KOPT-K1 (cell line): ENCODE results near the gene PDHX.

ENCODE experiments used
- H3K27ac ChIP-seq: fragments of 200-600 bp; sonication (generic); 2 replicates; pipeline ENCODE4 v1.5.1; 2016; ENCODE audit warnings: antibody characterized with exemption, mild to moderate bottlenecking, low read depth, low read length; ENCODE audit not compliant: poor library complexity, severe bottlenecking
- H3K36me3 ChIP-seq: fragments of 200-600 bp; sonication (generic); 2 replicates; pipeline ENCODE4 v1.5.1; 2017; ENCODE audit warnings: antibody characterized with exemption, mild to moderate bottlenecking, low read length, moderate library complexity; ENCODE audit not compliant: insufficient read depth
- H3K9me3 ChIP-seq: fragments of 200-600 bp; sonication (generic); 2 replicates; pipeline ENCODE4 v1.5.1; 2017; ENCODE audit warnings: antibody characterized with exemption, low read length, mild to moderate bottlenecking; ENCODE audit not compliant: insufficient read depth, poor library complexity, severe bottlenecking

Gene PDHX

DNA sequence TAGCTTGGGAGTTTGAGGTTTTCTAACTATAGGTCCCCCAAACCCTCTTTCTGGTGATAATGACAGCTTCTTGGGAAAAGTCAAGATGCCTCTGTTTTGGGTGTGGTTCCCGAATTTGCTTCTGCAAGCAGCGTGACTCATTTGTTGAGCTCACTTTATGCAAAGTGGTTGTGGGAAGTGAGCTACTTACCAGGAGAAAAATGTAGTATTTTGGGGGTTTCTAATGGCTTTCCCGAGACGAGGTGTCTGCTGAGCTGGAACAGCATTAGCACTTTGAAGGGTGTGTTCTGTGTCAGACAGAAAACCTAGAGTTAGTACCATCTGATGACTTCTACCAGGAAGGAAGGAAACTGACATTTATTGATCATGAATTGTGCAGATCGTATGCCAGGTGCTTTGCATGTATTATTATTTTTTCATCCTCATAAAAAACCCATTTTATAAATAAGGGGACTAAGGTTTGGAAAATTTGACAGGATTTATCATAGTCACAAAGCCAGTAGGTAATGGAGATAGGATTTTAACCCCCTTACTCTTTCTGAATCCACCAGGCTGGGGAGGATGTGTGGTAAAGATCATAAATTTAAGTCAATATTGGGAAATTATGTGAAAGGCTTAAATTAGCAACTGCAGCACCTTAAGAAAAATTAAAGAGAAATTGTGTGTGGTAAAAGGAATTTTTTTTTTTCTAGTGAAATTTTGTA is 113.7 kb downstream of the PDHX start:
- H3K9me3 ChIP-seq: peaks cover 8% of the 10 kb centered on the region
- H3K27ac ChIP-seq: no peak overlapping the region
- H3K36me3 ChIP-seq: no peaks in the 10 kb centered on the region

DNA sequence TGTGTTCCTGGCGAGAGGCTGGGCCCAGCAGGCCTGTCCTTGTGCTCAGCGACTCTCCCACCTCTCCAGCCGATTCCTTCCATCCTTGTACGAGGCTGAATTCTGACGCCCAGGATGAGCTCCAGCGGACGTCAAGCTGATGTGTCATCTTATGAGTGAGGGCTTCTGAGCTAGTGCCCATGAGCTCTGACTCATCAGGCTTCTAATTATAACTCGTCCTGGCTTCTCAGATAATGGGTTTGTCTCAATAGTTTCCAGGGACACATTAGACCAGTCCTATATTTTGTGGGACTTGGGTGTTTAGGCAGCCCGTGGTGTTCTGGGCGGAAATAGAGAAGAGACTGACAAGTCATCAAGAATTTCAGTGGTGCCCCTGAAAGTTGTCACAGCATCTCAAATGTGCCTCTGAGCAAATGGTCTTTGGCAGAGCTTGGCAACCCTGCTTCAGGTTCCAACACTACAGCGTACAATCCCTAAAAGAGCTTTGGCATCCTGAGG is 114.3 kb downstream of the PDHX start:
- no peak overlapping the region for H3K27ac ChIP-seq

DNA sequence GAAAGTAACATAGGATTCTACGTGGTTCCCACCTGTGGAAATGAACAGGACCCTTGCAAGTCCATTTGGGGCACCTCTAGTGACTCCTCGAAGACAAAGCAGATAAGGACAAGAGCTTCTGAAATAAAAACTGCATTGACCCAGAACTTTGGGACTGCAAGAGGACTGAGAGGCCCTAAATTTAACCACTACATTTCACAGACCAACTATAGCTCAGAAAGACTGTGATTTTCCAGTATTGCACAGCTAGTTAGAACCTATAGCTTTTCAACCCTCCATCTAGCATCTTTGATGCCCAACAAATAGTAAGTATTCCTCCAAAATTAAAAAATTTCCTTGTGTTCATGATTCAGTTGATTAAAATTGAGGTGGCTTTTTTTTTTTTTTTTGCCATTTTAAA is 114.9 kb downstream of the PDHX start:
- Histone ChIP-seq H3K9me3 (peaks cover 8% of the 10 kb centered on the region), H3K27ac (no peak overlapping the region), H3K36me3 (no peaks in the 10 kb centered on the region)

More for the DNA sequence above, 114.3 kb downstream of the PDHX start:
- Histone ChIP-seq H3K36me3 (no peaks in the 10 kb centered on the region), H3K9me3 (peaks cover 8% of the 10 kb centered on the region)

DNA sequence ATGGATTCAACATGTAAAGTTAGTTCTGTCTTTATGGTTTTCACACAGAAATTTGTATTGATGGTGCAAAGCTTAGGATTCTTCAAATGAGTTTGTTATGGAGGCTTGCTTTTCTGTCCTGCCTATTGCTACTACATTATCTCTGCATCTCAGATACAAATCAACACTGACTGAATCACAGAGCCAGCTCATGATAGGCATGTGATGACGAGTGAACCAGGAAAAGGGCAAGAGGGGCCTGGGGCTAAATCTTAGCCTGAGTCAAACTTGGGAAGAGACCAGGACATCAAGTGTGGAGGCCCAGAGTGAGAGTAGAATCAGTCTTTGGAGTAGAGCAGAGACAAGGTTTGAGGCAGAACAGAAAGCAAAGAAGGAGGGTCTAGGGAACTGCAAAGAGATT is 115.4 kb downstream of the PDHX start:
- H3K27ac ChIP-seq: no peak overlapping the region
- no peaks in the 10 kb centered on the region for H3K36me3 ChIP-seq
- H3K9me3 ChIP-seq: peaks cover 3% of the 10 kb centered on the region

DNA sequence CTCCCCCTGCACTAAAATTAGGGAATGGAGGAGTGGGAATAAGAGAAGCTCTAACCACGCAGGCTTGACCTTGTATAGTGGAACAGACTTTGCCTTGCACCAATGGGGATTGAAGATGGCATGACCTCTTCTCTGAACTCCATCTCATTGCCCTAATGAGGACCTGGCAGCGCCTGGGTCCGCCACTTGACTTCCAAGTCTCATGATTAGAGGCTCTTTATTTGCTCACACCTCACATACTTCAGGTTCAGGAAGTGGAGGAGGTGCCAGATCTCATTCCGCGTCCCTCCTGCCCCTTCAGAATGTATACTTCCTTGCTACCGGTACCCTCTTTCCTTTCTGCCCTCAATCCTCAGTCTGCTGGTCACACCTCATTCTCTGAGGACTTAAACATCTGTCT is 116.6 kb downstream of the PDHX start:
- Histone ChIP-seq H3K9me3 (no peaks in the 10 kb centered on the region), H3K36me3 (no peaks in the 10 kb centered on the region), H3K27ac (no peak overlapping the region)

DNA sequence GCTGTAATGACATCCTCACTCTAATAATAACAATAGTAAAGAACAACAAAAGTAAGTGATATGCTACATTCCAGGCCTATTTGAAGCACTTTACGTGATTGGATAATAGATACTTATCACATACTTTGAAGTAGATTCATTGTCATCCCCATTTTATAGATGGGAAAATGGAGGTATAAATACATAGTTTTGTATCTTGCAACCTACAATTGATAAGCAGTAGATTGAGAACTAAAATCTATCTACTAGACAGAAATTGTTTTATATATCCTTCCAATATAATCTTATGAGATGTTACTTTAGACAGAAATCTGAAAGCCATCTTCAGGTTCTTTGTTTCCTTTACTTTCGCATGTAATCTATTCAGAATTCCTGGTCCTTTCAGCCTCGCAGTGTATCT is 118.0 kb downstream of the PDHX start:
- no peaks in the 10 kb centered on the region for H3K9me3 ChIP-seq
- no peaks in the 10 kb centered on the region for H3K36me3 ChIP-seq
- H3K27ac ChIP-seq: no peak overlapping the region

DNA sequence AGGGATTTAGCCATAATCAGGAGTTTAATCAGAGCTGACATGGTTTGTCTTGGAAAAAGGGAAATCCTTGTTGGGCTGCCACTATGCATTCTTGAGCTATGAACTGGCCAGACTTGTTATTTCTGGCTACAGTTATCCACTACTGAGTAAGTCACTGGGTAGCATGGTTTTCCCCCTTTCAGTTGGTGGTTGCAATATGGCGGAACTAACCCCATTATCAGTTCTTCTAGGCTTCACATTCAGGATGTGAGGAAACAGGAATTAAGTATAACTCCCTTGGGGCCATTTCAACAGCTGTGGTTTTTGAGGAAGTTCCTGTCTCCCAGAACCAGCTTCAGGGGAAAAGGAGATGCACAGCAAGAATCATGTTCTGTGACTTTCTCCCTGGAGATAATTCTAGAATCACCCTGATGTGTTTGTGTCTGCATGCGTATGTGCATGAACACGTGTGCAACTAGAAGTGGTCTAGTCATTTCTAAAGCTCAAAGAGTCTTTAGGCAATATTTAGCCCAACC is 119.5 kb downstream of the PDHX start:
- H3K27ac ChIP-seq: no peak overlapping the region
- H3K36me3 ChIP-seq: no peaks in the 10 kb centered on the region
- no peaks in the 10 kb centered on the region for H3K9me3 ChIP-seq

DNA sequence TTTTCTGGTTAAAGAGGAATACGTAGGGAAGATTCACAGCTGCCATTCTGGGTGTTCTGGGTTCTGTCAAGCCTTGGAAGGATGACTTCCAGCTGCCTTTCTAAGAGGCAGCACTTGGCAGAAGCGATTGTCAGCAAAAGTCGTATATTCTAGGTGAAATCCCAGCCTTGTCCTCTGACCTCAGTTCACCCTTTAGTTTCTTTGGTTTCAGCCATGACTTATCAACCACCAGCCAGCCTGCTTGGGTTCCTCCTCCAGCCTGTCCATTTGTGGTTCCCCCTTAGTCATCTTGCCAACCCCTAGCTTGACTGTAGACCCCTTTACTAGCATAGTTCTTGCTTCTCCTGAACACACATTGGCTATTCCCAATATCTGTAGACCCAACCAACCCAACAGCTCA is 120.2 kb downstream of the PDHX start:
- no peaks in the 10 kb centered on the region for H3K9me3 ChIP-seq
- no peak overlapping the region for H3K27ac ChIP-seq
- H3K36me3 ChIP-seq: no peaks in the 10 kb centered on the region

DNA sequence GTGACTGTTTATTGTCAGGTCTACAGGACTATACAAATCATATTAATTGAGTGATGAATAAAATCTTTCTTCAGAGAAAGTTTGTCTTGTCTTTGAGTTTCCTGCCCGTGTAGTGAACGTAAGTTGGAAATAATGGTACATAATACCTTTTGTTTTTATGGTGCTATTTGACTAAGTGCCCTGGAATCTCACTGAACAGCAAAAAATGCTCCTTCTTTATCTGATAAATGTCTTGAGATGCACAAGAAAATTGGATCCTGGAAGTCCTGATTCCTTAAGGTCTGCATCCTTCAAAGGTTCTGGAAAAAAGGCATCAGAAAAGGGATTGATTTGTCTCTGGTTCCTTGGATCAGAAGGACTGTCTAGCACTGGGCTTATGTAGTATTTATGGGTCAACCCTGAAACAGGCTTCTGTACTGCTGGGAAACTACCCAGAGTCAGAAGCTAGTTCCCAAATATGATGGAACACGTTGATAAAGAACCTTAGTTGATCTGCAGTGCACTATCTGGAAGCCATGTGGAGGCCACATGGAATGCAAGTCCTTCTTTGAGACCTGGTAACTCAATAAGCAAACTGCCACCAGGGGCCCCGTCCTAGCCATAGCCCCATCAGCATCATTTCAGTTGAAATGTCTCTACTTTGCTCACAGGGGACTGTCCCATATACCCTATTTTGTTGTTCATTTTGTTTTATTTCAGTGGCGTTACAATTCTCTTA is 122.0 kb downstream of the PDHX start:
- Histone ChIP-seq H3K27ac (no peak overlapping the region), H3K36me3 (no peaks in the 10 kb centered on the region), H3K9me3 (no peaks in the 10 kb centered on the region)

DNA sequence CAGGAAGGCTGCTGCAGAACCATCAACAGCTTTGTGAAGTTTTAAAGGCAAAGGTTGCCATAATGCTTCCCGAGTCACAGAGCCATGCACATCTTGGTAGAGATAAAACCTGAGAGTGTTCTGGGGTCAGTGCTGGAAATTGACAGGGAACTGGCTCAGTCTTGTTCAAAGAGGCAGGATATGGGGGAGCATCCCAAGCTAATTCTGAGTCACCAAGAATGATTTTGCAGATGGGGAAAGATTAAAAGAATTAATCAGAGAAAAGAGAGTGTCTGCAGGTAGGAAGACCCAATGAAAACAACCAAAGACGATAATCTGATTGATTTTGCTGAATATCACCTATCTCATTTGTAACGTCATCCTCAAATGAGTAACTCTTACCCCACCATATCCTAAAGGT is 122.7 kb downstream of the PDHX start:
- H3K36me3 ChIP-seq: no peaks in the 10 kb centered on the region
- no peak overlapping the region for H3K27ac ChIP-seq
- no peaks in the 10 kb centered on the region for H3K9me3 ChIP-seq

DNA sequence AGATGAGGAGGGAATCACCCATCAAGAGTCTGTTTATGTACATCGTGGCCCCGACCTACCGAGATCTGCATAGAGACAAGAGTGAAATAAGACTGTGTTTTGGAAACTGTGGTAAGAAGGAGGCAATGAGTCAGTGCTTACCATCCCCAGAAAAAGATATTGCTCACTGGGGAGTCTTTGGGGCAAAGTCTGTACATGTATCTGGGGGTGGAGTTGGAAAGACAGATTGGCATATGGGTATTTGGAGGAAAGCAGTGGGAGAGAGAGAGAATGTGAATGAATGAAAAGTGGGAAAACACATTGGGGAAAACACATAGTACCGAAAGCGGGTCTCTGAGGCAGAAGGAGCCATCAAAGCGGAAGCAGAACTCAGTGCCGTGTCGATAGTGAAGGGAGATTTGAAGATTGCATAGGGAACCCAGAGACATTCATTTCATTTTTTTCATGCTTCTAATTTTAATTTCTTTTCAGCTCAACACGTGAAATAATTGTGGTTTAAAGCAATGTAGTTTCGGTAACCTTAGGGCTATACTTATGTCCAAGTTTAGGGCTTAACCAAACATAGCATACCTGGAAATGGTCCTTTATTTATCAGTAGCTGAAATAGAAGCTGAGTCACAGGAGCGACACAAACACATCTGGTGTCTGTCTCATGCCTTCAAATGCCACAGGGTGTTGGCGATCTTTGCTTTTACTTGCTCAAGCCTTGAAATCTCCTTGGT is 124.0 kb downstream of the PDHX start:
- H3K27ac ChIP-seq: no peak overlapping the region
- no peaks in the 10 kb centered on the region for H3K9me3 ChIP-seq
- H3K36me3 ChIP-seq: no peaks in the 10 kb centered on the region

DNA sequence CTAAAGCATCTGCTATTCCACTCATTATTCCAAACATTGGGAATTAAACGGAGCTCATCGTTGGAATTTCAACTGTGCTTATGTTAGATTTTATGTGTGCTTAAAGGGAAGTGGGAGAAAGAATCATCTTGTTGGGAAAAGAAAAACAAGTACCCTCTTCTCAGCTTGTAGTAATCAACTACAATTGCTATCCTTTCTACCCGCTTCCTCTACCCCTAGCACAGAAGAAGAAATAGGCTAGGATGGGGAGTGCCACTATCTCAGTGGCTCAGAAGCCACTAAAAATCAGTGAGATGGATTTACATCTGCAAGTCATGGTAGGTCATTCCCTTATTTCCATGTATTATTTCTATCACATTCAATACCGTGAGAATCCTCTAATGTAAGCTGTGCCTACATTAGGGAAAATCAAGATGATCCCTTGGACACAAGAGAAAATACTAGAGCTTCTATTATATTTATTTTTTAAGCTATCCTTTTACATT is 124.7 kb downstream of the PDHX start:
- H3K9me3 ChIP-seq: no peaks in the 10 kb centered on the region
- no peaks in the 10 kb centered on the region for H3K36me3 ChIP-seq
- H3K27ac ChIP-seq: no peak overlapping the region

DNA sequence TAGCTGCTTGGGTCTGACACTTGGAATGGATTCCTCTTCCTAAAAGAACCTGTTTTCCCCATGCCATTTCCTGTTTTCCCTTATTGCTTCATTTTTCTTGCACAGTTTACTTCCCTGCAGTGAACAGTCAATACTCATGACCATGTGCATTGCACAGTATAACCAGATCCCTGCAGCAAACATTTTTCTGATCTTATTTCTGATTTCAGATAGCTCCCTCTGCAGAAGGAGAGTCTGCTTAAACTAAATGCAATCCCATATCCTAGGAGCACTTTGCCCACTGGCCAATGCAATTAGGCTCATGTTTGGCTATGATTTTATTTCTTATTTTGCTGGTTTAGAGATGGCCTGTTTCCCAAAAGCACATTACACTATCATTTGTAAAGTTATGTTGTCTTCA is 125.8 kb downstream of the PDHX start:
- H3K27ac ChIP-seq: no peak overlapping the region
- H3K36me3 ChIP-seq: no peaks in the 10 kb centered on the region
- H3K9me3 ChIP-seq: no peaks in the 10 kb centered on the region

DNA sequence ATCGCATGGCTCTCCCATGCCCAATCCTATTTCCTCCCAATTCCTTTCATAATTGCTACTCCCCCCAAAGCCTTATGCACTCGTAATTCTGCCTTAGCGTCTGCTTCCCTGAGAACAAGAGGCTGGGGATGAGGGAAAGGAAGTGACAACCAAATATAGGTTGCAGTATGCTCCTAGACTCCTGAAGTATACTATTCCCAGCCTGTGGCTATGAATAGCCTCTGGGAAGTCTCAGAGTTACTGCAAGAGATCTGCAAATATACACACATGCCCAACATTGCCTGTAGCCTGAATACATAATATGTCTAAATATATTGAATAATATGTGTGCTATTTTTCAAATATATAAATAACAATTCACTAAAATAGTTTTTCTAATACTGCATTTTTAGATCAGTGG is 126.5 kb downstream of the PDHX start:
- Histone ChIP-seq H3K27ac (no peak overlapping the region), H3K9me3 (no peaks in the 10 kb centered on the region), H3K36me3 (no peaks in the 10 kb centered on the region)

DNA sequence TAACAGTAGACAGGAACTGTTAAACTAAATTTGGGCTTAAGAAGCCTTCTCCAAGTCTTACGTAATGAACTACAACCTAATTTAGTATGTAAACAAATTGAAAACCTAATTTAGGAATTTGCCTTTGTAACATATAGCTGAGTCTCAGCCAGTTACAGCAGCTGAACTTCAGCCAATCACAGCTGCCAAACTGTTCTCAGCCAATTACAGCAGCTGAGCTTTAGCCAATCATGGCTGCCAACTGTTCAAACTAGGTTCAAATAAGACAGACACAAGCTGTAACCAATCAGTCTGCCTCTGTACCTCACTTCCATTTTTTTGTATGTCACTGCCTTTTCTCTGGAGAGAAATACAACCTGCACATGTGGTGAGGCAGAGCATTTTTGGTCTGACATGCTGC is 127.5 kb downstream of the PDHX start:
- no peak overlapping the region for H3K27ac ChIP-seq
- peaks cover 5% of the 10 kb centered on the region for H3K9me3 ChIP-seq
- no peaks in the 10 kb centered on the region for H3K36me3 ChIP-seq
